ENCODE measurements around the gene GINS1. TPM values are rescaled to one million over a fixed set of nuclear protein-coding genes. Genes with fewer than 3 reads are reported as not detected.

Gene GINS1
- total RNA-seq, 3 donors from 2014 or later = 0.32 to 0.73 (median 0.33) TPM

- H3K27me3 ChIP-seq = no peaks in the 10 kb centered on the region
- H3K27ac ChIP-seq = no peak overlapping the region
- intact Hi-C loops (cut with DNase I; ENCODE audit: low total_unique reads) = no loop called here
- H3K9me3 ChIP-seq = no peaks in the 10 kb centered on the region
- no peaks in the 10 kb centered on the region for H3K4me1 ChIP-seq
- no peak overlapping the region for H3K4me3 ChIP-seq
- peaks cover 4% of the 10 kb centered on the region for H3K36me3 ChIP-seq
- TF ChIP-seq POLR2AphosphoS5 (IDR thresholded peaks at IDR 0.05) (no peak), POLR2A (IDR thresholded peaks at IDR 0.05) (no peak), CTCF (IDR thresholded peaks at IDR 0.05) (no peak)
- DNase-seq (ENCODE audit: low spot score in 2 of 2) = no peak
Measured at GRCh38 chr20:25454153-25454900, 46.9 kb downstream of the GINS1 start.

- no peaks in the 10 kb centered on the region for H3K9me3 ChIP-seq
- intact Hi-C loops (cut with DNase I; ENCODE audit: low total_unique reads) = no loop called here
- DNase-seq (ENCODE audit: low spot score in 2 of 2) = no peak
- no peaks in the 10 kb centered on the region for H3K27me3 ChIP-seq
- no peaks in the 10 kb centered on the region for H3K36me3 ChIP-seq
- no peak overlapping the region for H3K27ac ChIP-seq
- no peaks in the 10 kb centered on the region for H3K4me1 ChIP-seq
- H3K4me3 ChIP-seq = no peak overlapping the region
- TF ChIP-seq CTCF (IDR thresholded peaks at IDR 0.05) = no peak
- TF ChIP-seq POLR2A (IDR thresholded peaks at IDR 0.05) = no peak
- TF ChIP-seq POLR2AphosphoS5 (IDR thresholded peaks at IDR 0.05) = no peak
Measured at GRCh38 chr20:25457886-25458680, 50.6 kb downstream of the GINS1 start.

GRCh38 chr20:25459111-25459830 lies 51.8 kb downstream of the GINS1 start:
- TF ChIP-seq CTCF (IDR thresholded peaks at IDR 0.05) = no peak
- no peak for TF ChIP-seq POLR2AphosphoS5 (IDR thresholded peaks at IDR 0.05)
- TF ChIP-seq POLR2A (IDR thresholded peaks at IDR 0.05) = no peak
- no peaks in the 10 kb centered on the region for H3K36me3 ChIP-seq
- no peak overlapping the region for H3K4me3 ChIP-seq
- intact Hi-C loops (cut with DNase I; ENCODE audit: low total_unique reads) = no loop called here
- no peak for DNase-seq (ENCODE audit: low spot score in 2 of 2)
- no peak overlapping the region for H3K27ac ChIP-seq
- no peaks in the 10 kb centered on the region for H3K27me3 ChIP-seq
- H3K9me3 ChIP-seq = no peaks in the 10 kb centered on the region
- H3K4me1 ChIP-seq = no peaks in the 10 kb centered on the region

GRCh38 chr20:25459916-25460535 lies 52.6 kb downstream of the GINS1 start:
- H3K9me3 ChIP-seq = no peaks in the 10 kb centered on the region

More at GRCh38 chr20:25459916-25460535, 52.6 kb downstream of the GINS1 start:
- Histone ChIP-seq H3K4me1 (no peaks in the 10 kb centered on the region), H3K27me3 (no peaks in the 10 kb centered on the region), H3K4me3 (no peak overlapping the region), H3K36me3 (no peaks in the 10 kb centered on the region), H3K27ac (no peak overlapping the region)
- TF ChIP-seq POLR2A (IDR thresholded peaks at IDR 0.05) (no peak), CTCF (IDR thresholded peaks at IDR 0.05) (no peak), POLR2AphosphoS5 (IDR thresholded peaks at IDR 0.05) (no peak)
- intact Hi-C loops (cut with DNase I; ENCODE audit: low total_unique reads) = no loop called here
- no peak for DNase-seq (ENCODE audit: low spot score in 2 of 2)
